SH-SY5Y (cell line): ENCODE results near the gene HYAL2.

ENCODE experiments used
- GATA2 ChIP-seq: IDR thresholded peaks from 2 replicates; pipeline ENCODE4 v1.6.1; 2011; ENCODE audit warnings: mild to moderate bottlenecking, low read depth, low read length
- GATA3 ChIP-seq: IDR thresholded peaks from 2 replicates; pipeline ENCODE4 v1.6.1; 2011; ENCODE audit warnings: low read depth, mild to moderate bottlenecking, low read length, moderate library complexity

DNA sequence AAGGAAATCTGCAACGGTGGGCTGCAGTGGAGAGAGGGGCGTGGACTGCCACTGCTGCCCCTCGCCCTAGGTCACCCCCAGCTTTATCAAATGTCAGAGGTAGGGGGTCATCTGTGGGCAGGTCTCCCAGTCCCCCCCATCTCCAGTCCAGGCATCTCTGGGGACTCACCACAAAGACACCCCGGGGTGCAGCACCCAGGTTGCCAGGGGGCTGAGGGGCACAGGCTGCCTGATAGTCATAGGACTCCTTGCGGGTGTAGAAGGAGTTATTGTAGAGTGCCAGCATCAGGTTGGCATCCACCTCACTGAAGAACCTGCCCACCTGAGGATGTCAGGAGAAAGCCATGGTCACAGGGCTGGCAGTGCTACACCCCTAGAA is 43.3 kb upstream of the HYAL2 start:
- TF ChIP-seq GATA2: no peak
- no peak for TF ChIP-seq GATA3
